CD4-positive, alpha-beta T cell treated with Interleukin-21 for 1 hour (primary cell): ENCODE data around the gene USP4.
"Not testable (repeated sequence)": the region's sequence is repeated elsewhere in the genome, so short reads cannot be mapped to it uniquely, and the experiment has no call there.

Experiments used
- DNase-seq: peaks from one replicate; pipeline ENCODE4 v3.0.0-alpha.2; 2020

The USP4 gene

DNA sequence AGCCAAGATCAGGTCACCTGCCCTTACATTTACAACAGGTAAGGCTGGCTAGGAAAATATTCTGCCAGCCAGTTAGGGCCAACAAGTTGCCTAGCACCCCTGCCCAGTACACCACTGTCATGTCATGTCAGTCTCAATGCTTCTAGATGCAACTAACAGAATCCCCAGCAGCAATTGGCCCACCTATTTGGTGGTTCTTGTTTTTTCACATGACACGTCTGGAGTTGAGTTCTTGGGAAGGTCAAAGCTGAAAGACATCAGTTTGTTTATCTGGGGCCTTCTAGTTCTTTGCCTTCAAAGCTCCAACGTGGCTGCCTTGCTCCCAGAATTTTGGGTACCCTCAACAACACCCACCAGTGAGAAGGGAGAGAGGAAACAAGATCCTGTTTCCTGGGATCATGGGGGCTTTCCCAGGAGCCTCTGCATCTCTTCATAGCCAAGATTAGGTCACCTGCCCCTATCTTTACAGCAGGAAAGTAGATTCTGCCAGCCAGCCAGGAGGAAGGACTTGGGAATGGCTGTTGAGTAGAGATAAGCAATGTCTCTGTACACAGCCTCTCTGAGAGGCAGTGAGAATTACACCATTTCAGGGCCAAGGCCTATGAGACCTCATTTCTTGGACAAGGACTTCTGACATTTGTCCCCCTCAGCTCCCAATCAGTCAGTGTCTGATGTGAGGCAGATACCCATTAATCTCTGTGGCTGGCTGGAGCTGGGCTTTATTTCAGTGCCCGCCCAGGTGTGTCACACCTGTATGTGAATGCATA is 9.7 kb upstream of the USP4 start:
- DNase-seq, result no peak

GRCh38 chr3:49348361-49348760 is 8.5 kb upstream of the USP4 start:
- DNase-seq, result not testable (repeated sequence)

DNA sequence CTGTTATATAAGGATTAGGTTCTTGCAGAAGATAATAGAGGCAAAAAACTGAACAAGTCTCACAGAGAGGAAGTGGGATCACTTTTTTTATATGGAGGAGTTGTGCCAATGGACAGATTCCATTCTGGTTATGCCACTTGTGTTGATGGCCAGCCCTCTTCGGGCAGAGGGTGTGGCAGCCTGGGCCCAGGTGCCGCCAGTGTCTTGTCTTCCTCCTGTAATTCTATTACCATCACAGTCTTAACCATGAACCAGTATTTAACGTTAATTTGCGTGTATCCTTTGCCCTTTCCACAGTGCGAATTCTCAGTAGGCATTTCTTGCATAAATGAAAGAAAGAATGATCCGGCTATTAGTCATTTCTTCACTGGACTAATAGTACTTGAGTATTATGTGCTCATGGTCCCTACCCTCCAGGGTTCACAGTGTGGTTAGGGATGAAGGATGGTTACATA is 7.0 kb upstream of the USP4 start:
- no peak for DNase-seq

- no peak for DNase-seq
These were observed 3.3 kb upstream of the USP4 start for GRCh38 chr3:49343163-49343562.

- DNase-seq, result no peak
These were observed 2.1 kb upstream of the USP4 start for GRCh38 chr3:49341996-49342395.

DNA sequence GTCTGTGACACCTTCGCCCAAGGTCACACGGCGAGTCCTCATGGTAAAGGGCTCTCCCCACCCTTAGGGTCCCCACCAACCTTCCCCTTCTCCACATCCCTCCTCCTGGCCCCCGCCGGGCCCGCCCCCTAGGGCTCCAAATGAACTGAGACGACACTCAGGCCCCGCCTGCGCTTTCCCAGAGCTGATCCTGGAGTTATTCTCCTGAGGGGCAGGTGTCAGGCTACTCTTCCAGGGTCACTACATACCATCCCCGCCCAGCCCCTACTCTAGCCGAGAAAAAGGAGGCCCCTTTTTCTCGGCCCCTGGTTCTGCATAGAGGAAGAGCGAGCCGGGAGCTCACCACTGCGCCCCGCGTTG is 292 bp downstream of the USP4 start:
- no peak for DNase-seq

DNA sequence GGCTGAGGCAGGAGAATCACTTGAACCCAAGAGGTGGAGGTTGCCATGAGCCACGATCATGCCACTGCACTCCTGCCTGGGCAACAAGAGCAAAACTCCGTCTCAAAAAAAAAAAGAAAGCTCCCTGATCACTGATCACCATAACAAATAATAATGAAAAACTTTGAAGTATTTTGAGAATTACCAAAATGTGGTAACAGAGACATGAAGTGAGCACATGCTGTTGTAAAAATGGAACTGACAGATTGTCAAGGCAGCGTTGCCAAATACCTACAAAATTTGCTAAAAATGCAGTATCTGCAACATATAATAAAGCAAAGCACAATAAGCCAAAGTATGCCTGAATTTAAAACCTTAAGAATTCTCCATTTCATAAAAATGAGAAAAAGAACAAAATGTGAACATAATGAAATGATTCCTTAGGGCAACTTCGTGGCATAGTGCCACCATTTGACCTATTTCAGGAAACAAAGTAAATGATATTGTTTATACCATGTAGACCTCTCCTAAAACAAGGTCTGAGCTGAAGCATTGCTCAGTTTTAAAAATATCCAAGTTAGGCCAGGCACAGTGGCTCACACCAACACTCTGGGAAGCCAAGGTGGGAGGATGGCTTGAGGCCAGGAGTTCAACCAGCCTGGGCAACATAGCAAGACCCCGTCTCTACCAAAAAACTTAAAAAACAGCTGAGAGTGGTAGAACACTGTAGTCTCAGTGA is 5.8 kb downstream of the USP4 start:
- DNase-seq, result no peak

GRCh38 chr3:49333091-49333490 is 6.8 kb downstream of the USP4 start:
- DNase-seq, result peak; percentile 50

GRCh38 chr3:49329186-49329585 is 10.7 kb downstream of the USP4 start:
- no peak for DNase-seq

GRCh38 chr3:49328350-49328749 is 11.5 kb downstream of the USP4 start:
- DNase-seq, result not testable (repeated sequence)

DNA sequence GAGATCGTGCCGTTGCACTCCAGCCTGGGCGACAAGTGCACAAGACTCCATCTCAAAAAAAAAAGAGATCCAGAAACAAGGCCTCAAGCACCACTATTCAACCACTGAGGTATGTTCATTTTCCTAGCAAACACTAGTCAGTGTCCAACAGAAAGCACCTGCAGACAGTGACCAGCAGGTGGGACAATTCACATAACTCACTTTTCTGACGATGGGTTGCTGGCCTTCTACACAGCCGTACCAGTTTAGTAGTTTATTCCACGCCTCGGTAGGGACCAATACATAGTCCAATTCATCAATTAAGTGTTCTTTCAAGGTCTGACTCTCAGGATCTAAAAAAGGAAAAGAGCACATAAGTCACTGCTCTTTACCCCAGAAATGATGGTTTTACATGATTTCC is 12.4 kb downstream of the USP4 start:
- no peak for DNase-seq

- no peak for DNase-seq
These were observed 15.1 kb downstream of the USP4 start for GRCh38 chr3:49324768-49325167.

DNA sequence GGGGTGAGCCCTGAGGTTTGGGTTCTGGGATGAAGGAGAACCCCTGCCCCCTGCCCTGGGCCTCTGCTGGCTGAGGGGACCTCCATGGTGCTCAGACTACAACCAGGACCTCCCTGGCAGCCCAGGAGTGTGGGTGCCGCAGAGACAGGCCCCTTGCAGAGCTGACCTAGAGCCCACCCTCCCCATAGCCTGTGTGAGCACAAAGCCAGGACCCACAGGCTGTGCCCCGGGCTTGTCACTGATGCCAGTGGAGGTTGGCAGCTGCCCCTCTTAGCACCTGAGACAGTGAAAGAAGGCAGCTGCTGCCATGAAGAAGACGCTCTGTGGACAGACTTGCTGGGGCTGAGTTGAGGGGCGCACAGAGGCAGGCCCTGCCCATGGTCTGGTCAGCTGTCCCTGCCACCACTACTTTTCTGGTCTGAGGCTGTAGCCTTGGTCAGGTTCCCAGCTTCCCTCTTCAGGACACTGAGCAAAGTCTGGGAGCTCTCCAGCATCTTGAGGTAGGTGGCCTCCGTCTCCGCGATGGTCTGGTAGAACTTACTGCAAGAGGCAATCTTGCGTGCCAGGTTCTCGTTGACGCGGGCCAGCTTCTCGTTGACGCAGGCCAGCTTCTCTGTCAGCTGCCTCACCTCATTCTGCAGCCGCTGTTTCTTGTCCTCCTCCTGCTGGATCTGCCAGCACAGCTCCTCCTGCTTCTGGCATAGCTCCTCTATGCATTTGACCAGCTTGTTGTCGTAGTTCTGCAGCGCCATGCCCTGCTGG is 23.0 kb downstream of the USP4 start:
- DNase-seq, result no peak

DNA sequence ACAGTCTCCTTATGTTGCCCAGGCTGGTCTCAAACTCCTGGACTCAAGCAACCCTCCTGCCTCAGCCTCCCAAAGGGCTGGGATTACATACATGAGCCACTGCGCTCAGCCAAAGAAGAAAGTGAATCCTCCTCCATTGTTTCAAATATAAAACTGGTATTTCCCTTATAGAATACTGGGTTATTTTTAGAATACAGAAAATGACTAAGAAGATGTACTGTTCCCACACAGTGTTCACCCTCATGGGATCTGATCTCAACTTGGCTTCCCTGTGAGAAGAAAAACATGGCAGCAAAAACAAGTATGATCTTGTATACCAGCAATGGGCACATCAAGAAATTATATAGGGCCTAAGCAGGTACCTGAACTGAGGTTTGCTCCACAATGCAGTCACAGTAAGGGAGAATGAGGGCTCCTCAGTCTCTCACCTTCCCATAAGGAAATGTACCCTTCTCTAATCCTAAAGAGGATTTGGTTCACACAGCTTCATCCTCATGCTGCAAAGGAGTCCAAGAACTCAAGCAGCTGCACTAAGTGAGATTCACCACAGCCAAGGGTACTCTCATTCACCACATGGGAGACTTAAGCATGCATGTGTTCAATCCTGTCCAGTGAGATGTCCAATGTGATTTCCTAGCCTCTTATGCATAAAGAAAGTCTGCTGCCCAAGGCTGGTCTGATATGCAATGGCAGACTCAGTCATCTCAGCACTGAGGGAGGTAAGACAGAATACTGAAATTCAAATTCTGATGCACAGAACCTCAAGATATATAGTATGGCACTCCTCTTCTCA is 25.8 kb downstream of the USP4 start:
- no peak for DNase-seq

GRCh38 chr3:49311283-49311682 is 28.6 kb downstream of the USP4 start:
- DNase-seq, result no peak

- no peak for DNase-seq
These were observed 29.2 kb downstream of the USP4 start for GRCh38 chr3:49310677-49311076.

- DNase-seq, result no peak
These were observed 34.2 kb downstream of the USP4 start for GRCh38 chr3:49305608-49306007.

DNA sequence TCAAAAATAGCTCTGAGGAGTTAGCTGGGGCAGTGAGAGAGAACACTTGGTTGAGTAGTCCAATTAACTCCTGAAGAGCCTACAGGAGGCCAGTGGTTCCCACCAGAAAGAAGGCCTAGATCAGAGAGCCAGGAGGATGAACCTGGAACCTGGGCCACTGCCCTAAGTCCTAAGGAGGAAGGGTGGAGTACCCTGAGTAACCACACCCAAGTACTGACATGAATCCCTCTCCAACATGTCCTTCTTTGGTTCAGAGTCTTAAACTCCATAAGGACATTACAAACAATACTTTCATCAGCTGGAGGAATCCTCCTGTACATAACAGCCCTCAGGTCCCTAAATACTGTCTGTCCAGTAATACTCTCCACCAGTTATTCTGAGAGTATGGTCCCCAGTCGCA is 37.2 kb downstream of the USP4 start:
- no peak for DNase-seq

DNA sequence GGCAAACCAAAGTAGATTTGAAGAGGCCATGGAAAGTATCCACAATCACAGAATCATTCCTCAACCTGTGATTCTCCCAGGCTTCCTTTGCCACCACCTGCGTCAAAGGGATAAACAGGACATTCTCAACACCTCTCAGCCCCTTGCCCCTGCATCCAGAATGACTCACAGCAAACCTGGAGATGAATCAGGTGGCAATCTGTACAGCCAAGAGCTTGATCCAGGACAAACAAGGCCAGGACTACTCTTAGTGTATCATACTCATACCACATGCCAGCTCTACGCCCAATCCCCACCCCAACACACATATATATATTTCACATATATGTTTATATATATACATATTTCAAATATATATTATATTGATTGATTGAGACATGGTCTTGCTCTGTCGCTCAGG is 39.3 kb downstream of the USP4 start:
- DNase-seq, result no peak

- no peak for DNase-seq
These were observed 41.3 kb downstream of the USP4 start for GRCh38 chr3:49298511-49298910.

DNA sequence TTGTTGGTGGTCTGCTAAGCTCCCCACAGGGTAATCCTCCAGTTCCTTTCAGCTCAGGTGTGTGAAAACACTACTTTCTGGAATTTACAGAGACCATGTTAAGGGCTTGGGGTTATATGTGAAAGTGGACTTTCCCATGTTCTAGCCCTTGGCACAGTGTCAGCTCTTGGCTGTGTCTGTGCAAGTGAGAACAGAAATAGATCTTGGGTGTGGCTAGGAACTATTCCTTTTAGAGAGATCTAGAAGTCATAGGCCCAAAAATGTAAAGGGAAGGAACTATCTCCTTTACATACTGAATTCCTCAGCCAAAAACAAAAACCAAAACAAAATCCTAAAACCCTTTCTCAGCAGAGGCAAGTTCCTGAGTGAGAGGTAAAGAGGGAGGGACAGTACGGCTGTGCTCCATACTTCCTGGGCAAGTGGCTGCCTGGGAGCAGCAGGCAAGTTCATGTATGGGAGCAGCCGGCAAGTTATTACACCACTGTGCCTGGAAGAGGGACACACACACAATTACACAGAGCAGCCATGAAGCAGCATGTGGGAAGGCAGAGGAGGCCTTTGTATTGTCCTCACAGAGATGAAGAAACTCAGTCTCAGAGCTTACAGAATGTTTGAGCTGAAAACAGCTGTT is 43.0 kb downstream of the USP4 start:
- no peak for DNase-seq

- peak; percentile 65 for DNase-seq
These were observed 44.3 kb downstream of the USP4 start for GRCh38 chr3:49295489-49296058.
